ENCODE results near the gene SLC39A3.

SLC39A3 gene

DNA sequence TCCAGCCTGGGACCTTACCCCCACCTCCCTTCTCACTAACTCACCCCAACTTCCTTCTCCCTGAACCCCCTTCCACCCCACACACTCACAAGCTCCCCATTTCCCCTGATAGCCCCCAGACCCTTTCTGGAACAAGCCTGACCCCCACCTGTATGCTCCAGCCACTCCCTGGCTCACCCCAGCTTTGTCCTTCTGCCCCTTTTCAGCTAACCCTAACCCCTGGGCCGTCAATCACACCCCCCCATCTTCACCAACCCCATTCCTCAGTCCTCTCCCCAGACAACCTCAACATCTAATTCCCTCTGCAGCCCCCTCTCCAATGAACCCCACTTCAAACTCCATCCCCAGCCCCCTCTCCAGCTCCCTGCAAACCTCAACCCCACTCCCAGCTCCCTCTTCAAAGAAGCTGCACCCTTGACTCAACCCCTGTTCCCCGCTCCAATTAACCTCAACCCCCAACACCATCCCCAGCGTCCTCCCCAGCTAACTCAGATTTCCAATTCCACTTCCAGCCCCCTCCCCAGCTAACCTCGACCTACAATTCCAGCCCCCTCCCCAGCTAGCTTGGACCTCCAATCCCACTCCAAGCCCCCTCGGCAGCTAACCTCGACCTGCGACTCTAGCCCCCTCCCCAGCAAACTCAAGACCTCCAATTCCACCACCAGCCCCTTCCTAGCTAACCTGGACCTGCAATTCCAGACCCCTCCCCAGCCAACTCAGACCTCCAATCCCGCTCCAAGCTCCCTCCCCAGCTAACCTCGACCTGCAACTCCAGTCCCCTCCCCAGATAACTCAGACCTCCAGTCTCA, 38.3 kb downstream of the SLC39A3 start:
- DNase-seq = no peak

DNA sequence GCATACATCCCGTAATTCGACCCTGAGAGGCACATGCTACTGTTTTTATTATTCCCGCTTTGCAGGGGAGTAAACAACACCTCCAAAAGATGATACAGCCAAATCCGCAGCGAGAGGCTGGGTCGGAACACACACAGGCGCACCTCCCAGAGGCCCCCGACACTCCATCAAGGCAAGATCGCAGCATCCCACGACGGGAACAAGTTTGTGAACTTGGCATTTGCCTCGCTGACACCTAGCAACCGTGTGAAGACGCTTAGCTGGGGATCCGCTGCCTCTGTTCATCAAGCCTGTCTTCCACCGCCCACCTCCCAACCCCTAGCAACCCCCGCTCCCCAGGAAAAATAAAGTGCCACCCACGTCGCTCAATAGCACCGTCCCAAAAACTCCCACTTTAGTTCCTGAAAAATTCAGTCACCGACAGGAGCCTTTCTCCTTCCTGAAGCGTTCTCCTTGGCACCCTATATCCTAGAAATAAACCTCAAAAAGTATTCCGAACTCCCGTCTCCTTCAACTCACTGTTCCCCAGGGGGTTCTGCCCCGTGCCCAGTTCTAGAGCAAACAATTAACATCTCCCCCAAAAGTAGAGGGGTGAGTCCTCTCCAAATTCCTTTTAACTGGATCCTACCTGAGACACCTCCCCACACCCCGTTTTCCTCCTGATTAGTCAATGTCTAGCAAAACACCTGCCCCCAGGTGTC, 39.0 kb downstream of the SLC39A3 start:
- DNase-seq = no peak

DNA sequence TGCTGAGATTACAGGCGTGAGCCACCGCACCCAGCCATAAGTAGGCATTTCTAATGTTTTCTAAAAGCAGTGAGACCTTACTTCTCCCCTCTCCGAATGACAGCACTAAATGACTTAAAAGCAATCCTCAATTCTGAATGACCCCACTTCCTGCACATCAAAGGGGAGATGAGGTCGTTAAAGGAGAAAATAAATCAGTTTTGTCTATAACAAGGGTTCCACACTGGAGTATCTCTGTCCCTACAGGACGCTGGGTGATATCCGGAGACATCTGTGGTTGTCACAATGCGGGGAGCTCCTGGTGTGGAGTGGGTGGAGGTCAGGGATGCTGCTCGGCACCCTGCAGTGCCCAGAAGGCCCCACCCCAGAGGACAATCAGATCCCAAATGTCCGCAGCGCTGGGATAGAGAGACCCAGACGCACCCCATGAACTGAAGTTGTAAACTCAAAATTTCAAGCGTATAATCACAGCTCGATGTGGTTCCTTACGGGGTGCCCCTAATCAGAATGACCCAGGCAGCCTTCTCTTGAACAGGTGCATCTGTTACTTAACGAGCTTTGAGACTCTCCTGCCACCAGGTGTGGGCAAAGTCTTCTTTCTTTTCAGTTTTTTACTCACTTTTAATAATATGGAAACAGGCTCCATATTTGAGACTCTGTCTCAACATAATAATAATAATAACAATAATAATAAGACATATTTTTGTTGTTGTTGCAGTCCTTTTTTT, 40.2 kb downstream of the SLC39A3 start:
- DNase-seq = no peak

DNA sequence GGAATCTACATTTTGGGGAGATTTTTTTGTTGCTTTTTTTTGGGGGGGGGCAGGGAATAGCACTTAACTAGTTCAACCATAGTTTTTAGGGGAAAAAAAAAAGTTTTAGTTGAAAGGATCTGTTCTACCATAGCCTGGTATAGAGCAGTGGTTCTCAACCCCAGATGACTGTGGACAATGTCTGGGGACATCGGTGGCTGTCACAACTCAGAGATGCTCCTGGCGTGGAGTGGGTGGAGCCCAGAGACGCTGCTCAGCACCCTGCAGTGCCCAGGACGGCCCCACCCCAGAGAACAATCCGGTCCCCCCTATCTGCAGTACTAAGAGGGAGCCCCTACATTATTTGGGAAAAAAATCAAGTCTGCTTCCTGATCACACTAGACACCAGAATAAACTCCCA, 45.6 kb downstream of the SLC39A3 start:
- no peak for DNase-seq

DNA sequence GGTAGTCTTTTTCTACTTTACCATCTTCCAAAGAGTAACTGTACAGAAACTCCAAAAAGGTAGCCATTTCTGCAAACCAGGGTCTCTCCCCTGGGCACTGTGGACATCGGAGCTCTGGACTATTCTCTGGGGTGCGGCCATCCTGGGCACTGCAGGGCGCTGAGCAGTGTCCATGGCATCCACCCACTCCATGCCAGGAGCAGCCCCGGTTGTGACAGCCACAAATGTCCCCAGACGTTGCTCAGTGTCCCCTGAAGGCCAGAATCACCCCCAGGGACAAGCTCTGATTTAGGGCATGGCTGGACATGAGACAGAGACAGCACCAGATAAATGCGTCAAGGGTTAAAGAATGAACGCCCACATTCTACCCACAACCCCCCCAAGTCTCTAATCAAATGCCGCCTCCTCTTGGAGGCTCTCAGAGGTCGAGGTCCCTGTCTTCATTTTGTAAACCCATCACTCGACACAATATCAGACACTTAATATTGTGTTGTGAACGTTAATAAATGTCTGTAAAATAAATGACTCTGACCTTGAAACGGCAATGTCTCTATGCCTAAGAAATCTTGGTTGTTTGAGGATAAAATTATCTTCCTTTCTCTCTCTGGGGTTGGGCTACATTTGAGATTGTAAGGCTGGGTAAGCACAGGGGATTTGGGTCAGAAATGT, 46.2 kb downstream of the SLC39A3 start:
- DNase-seq = no peak

DNA sequence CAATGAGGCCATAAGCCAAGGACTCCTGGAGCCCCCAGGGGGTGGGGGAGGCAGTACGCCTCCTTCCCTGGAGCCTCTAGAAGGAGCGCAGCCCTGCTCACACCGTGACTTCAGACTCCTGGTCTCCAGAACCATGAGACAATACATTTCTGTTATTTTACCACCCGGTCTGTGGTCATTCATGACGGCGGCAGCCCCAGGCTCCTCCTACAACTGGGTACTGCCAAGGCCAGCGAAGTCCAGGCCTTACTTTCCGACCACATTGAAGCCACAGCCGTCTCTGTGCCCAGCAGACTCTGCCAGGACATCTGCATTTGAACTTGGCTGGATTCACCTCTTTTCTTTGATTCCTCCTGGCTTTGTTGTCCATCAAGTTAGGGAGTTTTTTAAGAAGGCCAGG, 47.9 kb downstream of the SLC39A3 start:
- DNase-seq = no peak

DNA sequence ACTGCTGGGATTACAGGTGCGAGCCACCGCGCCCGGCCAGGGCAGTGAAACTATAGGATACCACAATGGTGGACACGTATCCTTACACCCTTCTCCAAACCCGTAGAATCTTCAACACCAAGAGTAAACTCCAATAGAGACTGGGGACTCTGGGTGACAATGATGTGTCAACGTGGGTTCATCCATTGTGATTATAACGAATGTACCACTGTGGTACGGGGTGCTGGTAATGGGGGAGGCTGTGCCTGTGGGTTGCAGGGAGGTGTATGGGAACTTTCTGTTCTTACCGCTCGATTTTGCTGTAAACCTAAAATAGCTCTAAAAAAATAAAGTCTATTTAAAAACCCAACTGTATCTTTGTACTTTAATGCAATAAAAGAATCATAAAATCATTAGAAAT, 49.0 kb downstream of the SLC39A3 start:
- DNase-seq = no peak

DNA sequence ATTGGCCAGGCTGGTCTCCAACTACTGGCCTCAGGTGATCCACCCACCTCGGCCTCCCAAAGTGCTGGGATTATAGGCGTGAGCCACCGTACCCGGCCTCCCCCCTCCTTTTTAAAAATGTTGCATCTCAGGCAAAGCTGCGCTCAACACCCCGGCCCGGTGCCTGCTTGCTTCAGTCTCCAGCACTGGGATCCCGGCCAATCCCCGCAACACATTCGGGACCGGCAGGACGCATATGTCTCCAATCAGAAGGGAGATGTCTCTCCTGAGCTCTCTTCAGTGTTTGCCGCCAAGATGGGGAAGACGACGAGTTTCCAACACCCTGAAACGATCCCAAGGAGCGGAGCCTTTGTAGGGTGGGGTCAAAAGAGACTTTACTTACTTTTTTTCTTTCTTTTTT, 53.5 kb downstream of the SLC39A3 start:
- DNase-seq = no peak

DNA sequence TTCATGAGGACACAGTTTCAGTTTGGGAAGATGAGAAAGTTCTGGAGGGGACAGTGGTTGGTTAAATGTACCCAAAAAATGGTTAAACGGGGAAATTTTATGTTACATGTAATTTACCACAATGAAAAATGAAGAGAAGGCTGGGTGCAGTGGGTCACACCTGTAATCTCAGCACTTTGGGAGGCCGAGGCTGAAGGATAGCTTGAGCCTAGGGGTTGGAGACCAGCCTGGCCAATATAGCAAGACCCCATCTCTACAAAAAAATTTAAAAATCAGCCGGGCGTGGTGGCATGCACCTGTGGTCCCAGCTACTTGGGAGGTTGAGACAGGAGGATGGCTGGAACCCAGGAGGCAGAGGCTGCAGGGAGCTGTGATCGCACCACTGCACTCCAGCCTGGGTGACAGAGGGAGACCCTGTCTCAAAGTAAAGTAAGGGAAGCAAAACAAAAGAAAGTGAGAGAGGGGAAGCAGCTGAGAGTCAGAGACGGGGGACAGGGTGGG, 54.6 kb downstream of the SLC39A3 start:
- DNase-seq = no peak

DNA sequence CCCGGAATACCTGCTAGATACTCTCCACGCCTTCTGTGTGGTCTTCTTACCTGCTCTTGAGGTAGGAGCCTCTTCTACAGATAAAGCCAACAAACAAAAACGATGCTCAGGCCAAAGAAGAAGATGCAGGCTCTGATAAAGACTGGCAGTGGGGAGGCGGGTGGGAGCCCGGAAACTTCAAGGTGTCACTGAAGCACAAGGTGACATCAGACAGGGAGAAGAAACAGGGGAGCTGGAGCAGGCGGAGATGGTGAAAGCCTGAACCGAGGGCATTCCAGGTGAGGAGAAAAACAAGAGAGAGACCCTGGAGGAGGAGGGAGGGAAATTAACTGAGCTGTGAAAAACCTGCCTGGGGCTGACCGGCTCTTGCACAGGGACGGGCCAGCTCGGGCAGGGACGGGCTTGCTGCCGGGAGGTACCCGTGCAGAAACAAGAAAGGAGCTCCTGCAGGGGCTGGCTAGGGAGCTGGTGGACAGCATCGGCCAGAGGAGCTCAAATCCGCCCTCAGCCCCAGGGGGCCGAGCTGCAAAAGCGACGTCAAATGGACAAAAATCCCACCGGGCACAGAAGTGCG, 56.3 kb downstream of the SLC39A3 start:
- no peak for DNase-seq

Measured in central memory CD4-positive, alpha-beta T cell (primary cell).